ENCODE results near the gene NCAM1.

The NCAM1 gene

GRCh38 chr11:112967082-112967481 is 5.9 kb downstream of the NCAM1 start:
- no peak for DNase-seq (ENCODE audit: low read depth)
- no peak overlapping the region for H3K4me3 ChIP-seq (ENCODE audit: low read depth, low read length)
- no peak for TF ChIP-seq CTCF (conservative IDR thresholded peaks at IDR 0.05; ENCODE audit: low read depth, low read length)

GRCh38 chr11:112968941-112969713 is 7.9 kb downstream of the NCAM1 start:
- TF ChIP-seq CTCF (conservative IDR thresholded peaks at IDR 0.05; ENCODE audit: low read depth, low read length), result no peak
- H3K4me3 ChIP-seq (ENCODE audit: low read depth, low read length), result no peak overlapping the region
- peak; percentile 61 for DNase-seq (ENCODE audit: low read depth)

GRCh38 chr11:112971195-112971594 is 10.0 kb downstream of the NCAM1 start:
- DNase-seq (ENCODE audit: low read depth), result no peak
- no peak for TF ChIP-seq CTCF (conservative IDR thresholded peaks at IDR 0.05; ENCODE audit: low read depth, low read length)

GRCh38 chr11:112971827-112972226 is 10.6 kb downstream of the NCAM1 start:
- TF ChIP-seq CTCF (conservative IDR thresholded peaks at IDR 0.05; ENCODE audit: low read depth, low read length), result no peak
- DNase-seq (ENCODE audit: low read depth), result no peak
- no peak overlapping the region for H3K4me3 ChIP-seq (ENCODE audit: low read depth, low read length)

More at GRCh38 chr11:112971195-112971594, 10.0 kb downstream of the NCAM1 start:
- no peak overlapping the region for H3K4me3 ChIP-seq (ENCODE audit: low read depth, low read length)

GRCh38 chr11:112972399-112973145 is 11.4 kb downstream of the NCAM1 start:
- no peak overlapping the region for H3K4me3 ChIP-seq (ENCODE audit: low read depth, low read length)
- no peak for TF ChIP-seq CTCF (conservative IDR thresholded peaks at IDR 0.05; ENCODE audit: low read depth, low read length)
- DNase-seq (ENCODE audit: low read depth), result no peak

GRCh38 chr11:112975051-112975450 is 13.8 kb downstream of the NCAM1 start:
- no peak overlapping the region for H3K4me3 ChIP-seq (ENCODE audit: low read depth, low read length)
- TF ChIP-seq CTCF (conservative IDR thresholded peaks at IDR 0.05; ENCODE audit: low read depth, low read length), result no peak
- no peak for DNase-seq (ENCODE audit: low read depth)

All from choroid plexus epithelial cell (primary cell).